GM10266 (cell line): ENCODE measurements around the gene OTOGL.
"Not testable (repeated sequence)": the region's sequence is repeated elsewhere in the genome, so short reads cannot be mapped to it uniquely, and the experiment has no call there.

Experiments
- DNase-seq: peaks from one replicate; pipeline ENCODE4 v3.0.0; 2012; ENCODE audit errors: extremely low spot score
- TF ChIP-seq, protein P1 (sequence below): IDR thresholded peaks from 2 replicates; pipeline ENCODE4 v1.5.1; 2012; ENCODE audit warnings: mild to moderate bottlenecking, low read depth; ENCODE audit not compliant: control insufficient read depth, insufficient read depth; ENCODE audit errors: missing control alignments

OTOGL gene

DNA sequence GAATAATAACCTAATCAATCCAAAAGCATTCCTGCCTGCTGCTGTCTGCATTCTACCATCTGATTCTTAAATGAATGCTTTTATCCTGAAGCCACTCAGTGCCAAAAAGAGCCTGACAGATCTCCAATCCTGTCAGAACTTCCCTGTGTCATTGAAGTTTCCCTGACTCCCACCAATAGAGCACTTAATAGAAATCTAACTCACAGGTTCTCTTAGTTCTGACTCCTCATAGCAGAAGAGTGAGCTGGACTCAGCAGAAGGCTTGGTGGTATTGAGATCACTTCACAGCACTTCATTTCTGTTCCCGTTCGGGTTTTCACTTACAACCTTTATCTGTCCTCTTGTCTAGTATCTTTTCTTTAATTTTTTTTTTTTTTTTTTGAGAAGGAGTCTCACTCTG, 102.6 kb downstream of the OTOGL start:
- no peak for DNase-seq
- TF ChIP-seq, protein P1, sequence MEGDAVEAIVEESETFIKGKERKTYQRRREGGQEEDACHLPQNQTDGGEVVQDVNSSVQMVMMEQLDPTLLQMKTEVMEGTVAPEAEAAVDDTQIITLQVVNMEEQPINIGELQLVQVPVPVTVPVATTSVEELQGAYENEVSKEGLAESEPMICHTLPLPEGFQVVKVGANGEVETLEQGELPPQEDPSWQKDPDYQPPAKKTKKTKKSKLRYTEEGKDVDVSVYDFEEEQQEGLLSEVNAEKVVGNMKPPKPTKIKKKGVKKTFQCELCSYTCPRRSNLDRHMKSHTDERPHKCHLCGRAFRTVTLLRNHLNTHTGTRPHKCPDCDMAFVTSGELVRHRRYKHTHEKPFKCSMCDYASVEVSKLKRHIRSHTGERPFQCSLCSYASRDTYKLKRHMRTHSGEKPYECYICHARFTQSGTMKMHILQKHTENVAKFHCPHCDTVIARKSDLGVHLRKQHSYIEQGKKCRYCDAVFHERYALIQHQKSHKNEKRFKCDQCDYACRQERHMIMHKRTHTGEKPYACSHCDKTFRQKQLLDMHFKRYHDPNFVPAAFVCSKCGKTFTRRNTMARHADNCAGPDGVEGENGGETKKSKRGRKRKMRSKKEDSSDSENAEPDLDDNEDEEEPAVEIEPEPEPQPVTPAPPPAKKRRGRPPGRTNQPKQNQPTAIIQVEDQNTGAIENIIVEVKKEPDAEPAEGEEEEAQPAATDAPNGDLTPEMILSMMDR = no peak

DNA sequence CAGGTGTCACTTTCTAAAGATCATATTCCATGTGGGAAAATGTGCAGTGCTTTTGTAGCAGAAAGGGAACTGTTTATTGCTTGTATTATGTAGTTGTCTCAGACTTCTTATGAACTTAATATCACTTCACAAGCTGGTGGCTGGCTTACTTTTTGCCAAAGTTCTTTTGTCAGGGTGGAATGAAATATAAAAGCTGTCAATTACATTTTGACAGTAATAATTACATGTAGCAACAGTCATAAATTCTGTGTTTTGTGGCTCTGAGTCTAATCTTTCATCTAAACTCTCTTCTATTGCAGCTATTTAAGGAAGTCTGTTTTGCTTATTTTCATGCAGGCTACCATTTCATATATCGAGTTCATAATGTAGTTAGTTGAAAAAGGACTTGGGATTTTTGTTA, 106.6 kb downstream of the OTOGL start:
- TF ChIP-seq, protein P1 = no peak
- no peak for DNase-seq

DNA sequence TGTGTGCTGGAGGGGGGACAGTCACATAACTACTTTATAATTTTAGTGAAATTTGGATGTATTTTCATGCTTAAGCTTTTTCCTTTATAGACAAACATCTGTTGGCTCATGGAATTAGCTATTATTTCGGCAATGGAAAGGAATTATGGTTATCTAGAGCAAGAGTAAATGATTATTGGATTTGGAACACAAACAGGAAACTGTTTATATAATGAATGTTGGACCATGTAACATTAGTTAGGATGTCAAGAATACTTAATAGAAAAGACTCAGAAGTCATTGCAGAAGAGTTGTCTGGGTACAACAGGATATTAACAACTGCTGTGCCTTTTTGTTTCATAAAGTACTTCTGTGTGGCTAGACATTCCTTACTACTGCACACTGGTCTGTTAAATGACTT, 108.7 kb downstream of the OTOGL start:
- TF ChIP-seq, protein P1 = no peak
- no peak for DNase-seq

DNA sequence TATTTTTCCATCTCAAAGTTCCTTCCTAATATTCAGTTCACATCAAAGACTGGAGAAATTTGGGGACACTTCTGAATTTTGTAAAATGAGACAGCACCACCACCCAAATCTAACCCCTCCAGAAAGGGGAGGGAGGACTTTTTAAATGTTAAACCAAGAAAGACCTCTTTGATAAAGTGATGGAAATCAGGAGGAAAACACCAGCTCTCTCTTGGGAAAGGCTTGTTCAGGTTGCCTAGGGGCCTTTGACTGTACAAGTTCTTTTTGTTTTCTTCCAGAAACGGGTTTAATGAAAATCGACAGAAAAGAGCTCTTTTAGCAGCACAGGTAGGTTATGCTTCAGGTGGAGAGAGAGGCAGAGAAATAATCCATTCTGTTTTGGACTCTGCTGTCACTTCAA, 112.3 kb downstream of the OTOGL start:
- TF ChIP-seq, protein P1 = no peak
- no peak for DNase-seq

DNA sequence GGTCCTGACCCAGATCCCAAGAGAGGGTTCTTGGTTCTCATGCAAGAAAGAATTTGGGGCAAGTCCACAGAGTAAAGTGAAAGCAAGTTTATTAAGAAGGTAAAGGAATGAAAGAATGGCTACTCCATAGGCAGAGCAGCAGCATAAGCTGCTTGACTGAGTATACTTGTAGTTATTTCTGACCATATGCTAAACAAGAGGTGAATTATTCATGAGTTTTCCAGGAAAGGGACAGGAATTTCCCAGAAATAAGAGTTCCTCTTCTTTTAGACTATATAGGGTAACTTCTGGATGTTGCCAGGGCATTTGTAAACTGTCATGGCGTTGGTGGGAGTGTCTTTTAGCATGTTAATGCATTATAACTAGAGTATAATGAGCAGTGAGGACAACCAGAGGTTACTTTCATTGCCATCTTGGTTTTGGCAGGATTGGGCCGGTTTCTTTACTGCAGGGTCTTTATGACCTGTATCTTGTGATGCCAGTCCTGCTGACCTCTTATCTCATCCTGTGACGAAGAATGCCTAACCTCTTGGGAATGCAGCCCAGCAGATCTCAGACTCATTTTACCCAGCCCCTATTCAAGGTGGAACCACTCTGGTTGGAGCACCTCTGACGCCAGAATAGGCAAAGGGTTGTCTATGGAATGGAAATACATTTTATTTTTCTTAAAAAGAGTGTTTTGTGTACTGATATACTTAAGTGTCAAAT, 113.8 kb downstream of the OTOGL start:
- no peak for DNase-seq
- TF ChIP-seq, protein P1 = no peak

DNA sequence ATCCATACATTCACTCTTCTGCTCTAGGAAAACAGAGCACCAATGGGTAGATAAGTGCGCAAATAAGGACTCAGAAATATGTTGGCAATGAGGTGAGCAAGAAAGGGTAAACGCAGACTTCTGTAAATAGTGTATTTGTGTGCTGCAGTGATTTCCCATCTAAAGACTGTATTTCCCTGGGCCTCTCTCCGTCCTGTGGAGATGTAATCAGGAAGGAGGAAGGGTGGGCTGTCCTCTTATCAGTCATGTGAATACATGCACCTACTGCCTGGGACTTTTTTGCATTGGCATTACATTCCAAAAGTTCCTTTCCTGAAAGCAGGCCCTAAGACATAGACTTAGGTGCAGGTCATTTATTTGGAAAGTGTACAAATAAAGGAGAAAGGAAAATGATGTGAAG, 114.5 kb downstream of the OTOGL start:
- TF ChIP-seq, protein P1 = no peak
- DNase-seq = no peak

DNA sequence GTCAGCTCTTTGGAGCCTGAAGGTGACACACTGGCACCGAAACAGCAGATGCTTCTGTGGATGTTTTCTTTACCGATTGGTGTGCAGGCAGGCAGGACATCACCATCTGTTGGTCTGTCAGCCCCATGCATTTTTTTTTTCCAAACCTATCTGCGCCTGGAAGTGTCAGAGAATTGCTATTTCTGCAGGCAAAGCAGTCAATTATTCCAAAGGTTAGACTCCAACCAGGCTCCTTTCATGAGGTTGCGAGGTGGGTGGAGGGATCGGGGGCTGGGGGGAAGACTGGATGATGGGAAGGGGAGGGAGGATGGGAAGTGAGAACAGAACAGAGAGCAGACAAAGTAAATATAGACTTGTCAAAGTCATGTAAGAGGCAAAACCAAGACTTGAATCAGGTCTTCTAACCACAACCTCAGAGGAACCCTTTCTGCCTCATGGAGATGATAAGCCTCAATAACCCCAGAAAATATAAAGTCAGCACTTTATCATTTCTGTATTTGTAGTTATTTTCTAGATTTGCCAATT, 117.7 kb downstream of the OTOGL start:
- peak; percentile 9 for DNase-seq
- TF ChIP-seq, protein P1 = no peak

DNA sequence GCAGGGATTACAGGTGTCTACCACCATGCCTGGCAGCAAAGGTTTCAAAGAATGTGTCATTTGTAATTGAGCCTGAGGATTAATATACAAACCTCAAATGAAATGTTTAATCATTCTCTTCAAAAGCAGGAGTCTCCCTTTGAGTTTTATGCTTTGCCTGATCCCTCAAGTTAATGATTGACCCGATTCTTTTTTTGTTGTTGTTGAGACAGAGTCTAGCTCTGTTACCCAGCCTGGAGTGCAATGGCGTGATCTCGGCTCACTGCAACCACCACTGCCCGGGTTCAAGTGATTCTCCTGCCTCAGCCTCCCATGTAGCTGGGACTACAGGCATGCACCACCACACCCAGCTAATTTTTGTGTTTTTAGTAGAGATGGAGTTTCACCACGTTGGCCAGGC, 119.6 kb downstream of the OTOGL start:
- not testable (repeated sequence) for DNase-seq
